Heart left ventricle (tissue), 16 donors: Measurements from ENCODE around the gene TIMM17A. TPM values are rescaled to one million over a fixed set of nuclear protein-coding genes. Genes with fewer than 3 reads are reported as not detected.
"Not testable (repeated sequence)": the region's sequence is repeated elsewhere in the genome, so short reads cannot be mapped to it uniquely, and the experiment has no call there.

Experiments
- ATAC-seq, 4 donors: fragments of 200-7000 bp; cut with Tn5 transposase; one replicate each; pipeline ENCODE4 v1.9.1; 2020 to 2022; ENCODE audit warnings: moderate library complexity in 4 of 4, mild to moderate bottlenecking in 3 of 4, moderate number of reproducible peaks in 1 of 4
- DNase-seq, 5 donors: peaks; one replicate each; pipeline ENCODE4 v3.0.0-alpha.2; 2020
- H3K27ac ChIP-seq, 12 donors: fragments of 200-600 bp; sonication (generic) in 4 of 12; one replicate each; pipeline versions ENCODE4 v1.5.0 to v1.8.0; 2016 to 2022; ENCODE audit warnings: mild to moderate bottlenecking in 2 of 12
- H3K27me3 ChIP-seq, 9 donors: fragments of 200-600 bp; sonication (generic) in 2 of 9; one replicate each; pipeline versions ENCODE4 v1.5.1 to v1.8.0; 2016 to 2022; ENCODE audit warnings: mild to moderate bottlenecking in 3 of 9
- H3K36me3 ChIP-seq, 9 donors: fragments of 200-600 bp; sonication (generic) in 2 of 9; one replicate each; pipeline versions ENCODE4 v1.5.0 to v1.8.0; 2018 to 2022; ENCODE audit warnings: mild to moderate bottlenecking in 2 of 9
- H3K4me1 ChIP-seq, 12 donors: fragments of 200-600 bp; sonication (generic) in 4 of 12; one replicate each; pipeline versions ENCODE4 v1.5.0 to v1.8.0; 2016 to 2022; ENCODE audit warnings: mild to moderate bottlenecking in 3 of 12
- H3K4me3 ChIP-seq, 12 donors: fragments of 200-600 bp; sonication (generic) in 4 of 12; one replicate each; pipeline versions ENCODE4 v1.5.0 to v1.8.0; 2017 to 2022; ENCODE audit warnings: mild to moderate bottlenecking in 9 of 12, moderate library complexity in 4 of 12
- H3K9me3 ChIP-seq, 12 donors: fragments of 200-600 bp; sonication (generic) in 4 of 12; one replicate each; pipeline versions ENCODE4 v1.5.0 to v1.8.0; 2016 to 2022; ENCODE audit warnings: mild to moderate bottlenecking in 1 of 12
- CTCF ChIP-seq, 12 donors: fragments of 200-600 bp; sonication (generic) in 4 of 12; IDR thresholded peaks; one replicate each; pipeline versions ENCODE4 v1.5.0 to v1.8.0; 2018 to 2022; ENCODE audit warnings: antibody characterized with exemption in 12 of 12, mild to moderate bottlenecking in 5 of 12
- POLR2A ChIP-seq, 2 donors: fragments of 450-650 bp; IDR thresholded peaks; one replicate each; pipeline ENCODE4 v1.6.1; 2017; ENCODE audit warnings: antibody characterized with exemption in 2 of 2, mild to moderate bottlenecking in 2 of 2, moderate library complexity in 2 of 2
- WGBS, 4 donors: extraction: QIAGEN DNeasy Blood & Tissue Kit in 2 of 4; methylation state at CpG; one replicate each; pipeline versions ENCODE4 v1.1.5 to v1.1.7; 2013 to 2018; 5-methylcytosine and 5-hydroxymethylcytosine counted together
- intact Hi-C, 10 donors: fragments of 100-400 bp; cut with DNase I; formaldehyde crosslinking; loops; one replicate each; pipeline versions ENCODE4 v1.11.1 to v1.14.2; 2022
- polyA plus RNA-seq, 2 donors: library from polyadenylated mRNA; stranded (reverse); fragments of 200-250 nt; gene quantifications; one replicate each; pipeline ENCODE4 v1.2.3, GENCODE V29; 2013
- total RNA-seq, 9 donors: library from RNA; depleted of rRNA in 2 of 9; stranded (reverse); fragments of >200 nt in 2 of 9; fragmentation: NEBNext Ultra II Directional in 3 of 9; extraction: Animal tissue kit (Norgen Biotek cat#: 25700) in 3 of 9; gene quantifications; one replicate each; pipeline versions ENCODE4 v1.1.0 to v1.2.4, GENCODE V29; 2016 to 2023
- donor health status: ischemic (EF 13 %, LVEDD 7.1; RV severe dilation, severe dysfunction).
- donor health status: healthy with polysubstance abuse.
- donor health status: DM: no; HTN: yes; CAD: no.
- donor health status: DM: no; HTN: no; CAD: no.
- donor health status: ischemic (EF 25% LVEDD 6.9; RV normal size, moderate dysfunction).
- donor health status: ischemic (EF 25% LVEDD 5.7; RV mildly dilated, moderate dysfunction).
- donor health status: healthy.
- donor health status: DM: yes; HTN: yes; CAD: no.
- donor health status: ischemic (EF 35%, LVEDD 5.7; RV mildly dilated, moderate dysfunction).
- donor health status: nonischemic (EF 11% LVEDD 7.7; RV severe dilation, severe dysfunction).
- donor health status: DM: yes; HTN: yes; CAD: no.
- donor health status: PGD.
- donor health status: ischemic (EF 29% LVEDD 5.4; RV normal size, mild dysfunction).
- donor health status: nonischemic (EF 23%, LVEDD 6.1; RV moderate dilation, normal function).

TIMM17A gene
- total and polyA plus RNA-seq, 11 donors: 31.7 to 151 (median 86.0) TPM

DNA sequence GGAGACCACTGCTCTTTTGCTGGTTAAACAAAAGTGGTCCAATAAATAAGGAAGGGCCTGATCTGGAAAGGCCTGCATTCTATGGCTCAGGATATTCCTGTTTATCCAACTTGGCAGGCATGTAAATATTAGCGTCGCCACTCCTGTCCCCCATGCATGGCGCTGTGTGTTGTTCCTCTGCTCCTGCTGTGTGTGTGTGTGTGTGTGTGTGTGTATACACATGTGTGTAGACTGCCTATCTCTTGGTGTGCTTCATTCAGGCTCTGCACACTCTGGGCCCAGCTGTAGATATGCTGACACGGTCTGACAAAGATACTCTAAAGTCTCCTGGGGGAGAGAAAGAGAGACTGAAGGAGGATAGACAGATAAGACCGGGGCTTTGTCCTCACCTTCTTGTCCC lies 15.7 kb upstream of the TIMM17A start:
- Histone ChIP-seq H3K27me3 (peaks cover 0 to under 1% (median 0%) of the 10 kb centered on the region in 9 donors), H3K4me3 (no peak overlapping the region), H3K4me1 (peaks cover 0 to 28% (median 0%) of the 10 kb centered on the region in 12 donors), H3K9me3 (no peaks in the 10 kb centered on the region), H3K27ac (peak overlapping the region in 2 of 12 donors; percentile 57 to 89), H3K36me3 (no peaks in the 10 kb centered on the region)
- DNase-seq (no peak), ATAC-seq (no peak)
- 64 to 80% (median 67%) methylated on average over 5 of the region's 5 CpGs for WGBS, 4 donors
- intact Hi-C loops: no loop called here
- TF ChIP-seq POLR2A (IDR thresholded peaks at IDR 0.05) (no peak), CTCF (IDR thresholded peaks at IDR 0.05) (no peak)

GRCh38 chr1:201940316-201940715 lies 15.0 kb upstream of the TIMM17A start:
- intact Hi-C loops: loop anchor here in 3 of 10 donors (5.0 to 10.0 kb wide), 2 partner anchors 33 to 46 kb away; no protein-coding TSS in a partner anchor
- not testable (repeated sequence) for H3K27me3 ChIP-seq, H3K4me3 ChIP-seq, H3K9me3 ChIP-seq, H3K36me3 ChIP-seq, DNase-seq, ATAC-seq
- peak overlapping the region in 1 of 12 donors; percentile 89 for H3K27ac ChIP-seq
- H3K4me1 ChIP-seq: peaks cover 0 to 28% (median 0%) of the 10 kb centered on the region in 12 donors
- WGBS, 4 donors: 93 to 97% (median 94%) methylated on average over 10 of the region's 10 CpGs

- intact Hi-C loops: loop anchor here in 3 of 10 donors (5.0 to 10.0 kb wide), 2 partner anchors 34 to 47 kb away; no protein-coding TSS in a partner anchor
- 50 to 56% (median 52%) methylated on average over 18 of the region's 18 CpGs for WGBS, 4 donors
- DNase-seq (no peak), ATAC-seq (peak in 2 of 4 donors; percentile 6 to 21)
- Histone ChIP-seq H3K4me1 (peaks cover 0 to 28% (median 3%) of the 10 kb centered on the region in 12 donors), H3K9me3 (no peaks in the 10 kb centered on the region), H3K27me3 (peaks cover 0 to 20% (median 0%) of the 10 kb centered on the region in 9 donors), H3K27ac (peak overlapping the region in 7 of 12 donors; percentile 18 to 89 (median 39)), H3K36me3 (no peaks in the 10 kb centered on the region), H3K4me3 (peak overlapping the region in 7 of 12 donors; percentile 3 to 61 (median 27))
- TF ChIP-seq POLR2A (IDR thresholded peaks at IDR 0.05): no peak
- no peak for TF ChIP-seq CTCF (IDR thresholded peaks at IDR 0.05)
These were observed 13.7 kb upstream of the TIMM17A start for GRCh38 chr1:201941420-201942128.

DNA sequence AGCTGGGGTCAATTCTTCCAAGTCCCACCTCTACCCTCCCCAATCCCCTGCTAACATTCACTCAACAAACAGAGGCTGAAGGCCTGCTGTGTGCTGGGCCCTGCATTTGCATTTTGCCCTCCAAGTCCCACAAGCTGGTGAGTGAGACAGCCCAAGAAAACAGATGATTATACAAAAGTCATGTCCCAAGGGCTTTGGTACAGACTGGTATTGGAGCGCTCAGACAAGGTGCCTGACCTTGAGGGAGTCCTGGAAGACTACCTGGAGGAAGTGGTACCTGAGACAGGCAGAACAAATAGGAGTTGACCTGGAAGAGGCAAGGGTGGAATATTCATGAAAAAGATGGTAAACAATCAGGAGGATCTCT lies 13.2 kb upstream of the TIMM17A start:
- Histone ChIP-seq H3K4me1 (peaks cover 0 to 33% (median 5%) of the 10 kb centered on the region in 12 donors), H3K27me3 (peaks cover 0 to 23% (median 0%) of the 10 kb centered on the region in 9 donors), H3K27ac (peak overlapping the region in 4 of 12 donors; percentile 18 to 89 (median 44)), H3K4me3 (peak overlapping the region in 7 of 12 donors; percentile 3 to 61 (median 27)), H3K9me3 (no peaks in the 10 kb centered on the region), H3K36me3 (no peaks in the 10 kb centered on the region)
- ATAC-seq: no peak
- TF ChIP-seq POLR2A (IDR thresholded peaks at IDR 0.05) (no peak), CTCF (IDR thresholded peaks at IDR 0.05) (no peak)
- intact Hi-C loops: loop anchor here in 3 of 10 donors (5.0 to 10.0 kb wide), 2 partner anchors 35 to 47 kb away; no protein-coding TSS in a partner anchor
- no peak for DNase-seq
- WGBS, 4 donors: 89 to 100% (median 96%) methylated on average over 1 of the region's 1 CpG
